ENCODE results near the gene OR2S2. TPM values are rescaled to one million over a fixed set of nuclear protein-coding genes. Genes with fewer than 3 reads are reported as not detected.

The OR2S2 gene
- total and polyA plus RNA-seq, 2 donors (not counting 1 experiment from before 2014, with no cell fraction given), result not detected

- H3K36me3 ChIP-seq (replicated peaks in 1 of 2; ENCODE audit: control extremely low read depth in 1 of 2, control insufficient read depth in 1 of 2, extremely low read depth in 1 of 2, insufficient read depth in 2 of 2, low read length in 1 of 2), result no peaks in the 10 kb centered on the region
- no peaks in the 10 kb centered on the region for H3K79me2 ChIP-seq (ENCODE audit: control insufficient read depth, insufficient read depth, low read length)
- Mint-ChIP-seq H3K4me3 (no peak overlapping the region), H3K27me3 (peaks cover 24% of the 10 kb centered on the region), H3K9me3 (ENCODE audit: insufficient read depth) (no peaks in the 10 kb centered on the region), H3K27ac (no peak overlapping the region), H3K4me1 (peaks cover 13% of the 10 kb centered on the region)
- POLR2A ChIA-PET, result no interaction called here
- 100% methylated on average over 2 of the region's 5 CpGs for WGBS (ENCODE audit: insufficient coverage)
- H3K9me3 ChIP-seq (ENCODE audit: control extremely low read depth in 1 of 3, control insufficient read depth in 2 of 3, insufficient read depth in 1 of 3, low read length in 2 of 3), result no peaks in the 10 kb centered on the region
- ATAC-seq (ENCODE audit: low read depth), result no peak
- intact Hi-C loops (cut with micrococcal nuclease), result no loop called here
- no peak overlapping the region for H3K27ac ChIP-seq (ENCODE audit: low read length in 2 of 2)
- H3K9ac ChIP-seq (ENCODE audit: low read length), result no peak overlapping the region
- no peak for DNase-seq
- TF ChIP-seq CTCF (IDR thresholded peaks at IDR 0.05) (no peak), EZH2 (IDR thresholded peaks at IDR 0.05; ENCODE audit: borderline replicate concordance, insufficient read depth, low read depth, low read length, poor library complexity, severe bottlenecking) (no peak)
- no peak overlapping the region for H3K4me3 ChIP-seq (ENCODE audit: control extremely low read depth in 1 of 5, extremely low read depth in 1 of 5, insufficient read depth in 1 of 5, low read depth in 2 of 5, low read length in 4 of 5)
- no peak overlapping the region for H2AFZ ChIP-seq (ENCODE audit: insufficient read depth, low read depth, low read length, poor library complexity, severe bottlenecking)
- peaks cover 0 to 26% (median 6%) of the 10 kb centered on the region in 4 experiments for H3K27me3 ChIP-seq (replicated peaks in 1 of 4; ENCODE audit: control extremely low read depth in 1 of 4, control insufficient read depth in 3 of 4, insufficient read depth in 4 of 4, low read length in 3 of 4)
- H3K4me1 ChIP-seq (ENCODE audit: control insufficient read depth in 2 of 2, insufficient read depth in 2 of 2, low read length in 2 of 2), result peaks cover 11 to 12% of the 10 kb centered on the region in 2 donors
- CTCF ChIA-PET, result interaction anchor here (1.2 to 1.5 kb wide), 2 partner anchors 9 to 14 kb away, joined by 3 read pairs; no protein-coding TSS in a partner anchor
- no peaks in the 10 kb centered on the region for H4K20me1 ChIP-seq (ENCODE audit: control insufficient read depth, insufficient read depth, low read length, poor library complexity, severe bottlenecking)
- H3K4me2 ChIP-seq (replicated peaks; ENCODE audit: low read depth, low read length, poor library complexity, severe bottlenecking), result no peak overlapping the region
These were observed 15.7 kb downstream of the OR2S2 start for GRCh38 chr9:35942286-35942685.

- intact Hi-C loops (cut with micrococcal nuclease), result no loop called here
- Histone ChIP-seq H3K9ac (ENCODE audit: low read length) (no peak overlapping the region), H3K4me1 (ENCODE audit: control insufficient read depth in 2 of 2, insufficient read depth in 2 of 2, low read length in 2 of 2) (peaks cover 13 to 16% of the 10 kb centered on the region in 2 donors), H3K36me3 (replicated peaks in 1 of 2; ENCODE audit: control extremely low read depth in 1 of 2, control insufficient read depth in 1 of 2, extremely low read depth in 1 of 2, insufficient read depth in 2 of 2, low read length in 1 of 2) (no peaks in the 10 kb centered on the region), H3K27me3 (replicated peaks in 1 of 4; ENCODE audit: control extremely low read depth in 1 of 4, control insufficient read depth in 3 of 4, insufficient read depth in 4 of 4, low read length in 3 of 4) (peaks cover 0 to 25% (median 6%) of the 10 kb centered on the region in 4 experiments), H3K79me2 (ENCODE audit: control insufficient read depth, insufficient read depth, low read length) (no peaks in the 10 kb centered on the region), H3K9me3 (ENCODE audit: control extremely low read depth in 1 of 3, control insufficient read depth in 2 of 3, insufficient read depth in 1 of 3, low read length in 2 of 3) (peaks cover 0 to 4% (median 4%) of the 10 kb centered on the region in 3 donors), H3K4me3 (ENCODE audit: control extremely low read depth in 1 of 5, extremely low read depth in 1 of 5, insufficient read depth in 1 of 5, low read depth in 2 of 5, low read length in 4 of 5) (no peak overlapping the region), H3K27ac (ENCODE audit: low read length in 2 of 2) (no peak overlapping the region), H4K20me1 (ENCODE audit: control insufficient read depth, insufficient read depth, low read length, poor library complexity, severe bottlenecking) (no peaks in the 10 kb centered on the region), H3K4me2 (replicated peaks; ENCODE audit: low read depth, low read length, poor library complexity, severe bottlenecking) (no peak overlapping the region), H2AFZ (ENCODE audit: insufficient read depth, low read depth, low read length, poor library complexity, severe bottlenecking) (no peak overlapping the region)
- DNase-seq (no peak), ATAC-seq (ENCODE audit: low read depth) (no peak)
- no peak for TF ChIP-seq CTCF (IDR thresholded peaks at IDR 0.05)
- TF ChIP-seq EZH2 (IDR thresholded peaks at IDR 0.05; ENCODE audit: borderline replicate concordance, insufficient read depth, low read depth, low read length, poor library complexity, severe bottlenecking), result no peak
- Mint-ChIP-seq H3K9me3 (ENCODE audit: insufficient read depth) (no peaks in the 10 kb centered on the region), H3K27ac (no peak overlapping the region), H3K4me1 (peaks cover 18% of the 10 kb centered on the region), H3K27me3 (peaks cover 28% of the 10 kb centered on the region), H3K4me3 (no peak overlapping the region)
- WGBS (ENCODE audit: insufficient coverage), result 31% methylated on average over 2 of the region's 7 CpGs
- ChIA-PET POLR2A (no interaction called here), CTCF (interaction anchor here (0.7 to 1.4 kb wide), 6 partner anchors 14 to 83 kb away, joined by 3 to 5 read pairs (median 4); no protein-coding TSS in a partner anchor)
These were observed 17.2 kb downstream of the OR2S2 start for GRCh38 chr9:35940458-35941407.
